Hepatocyte (in vitro differentiated cells): ENCODE results near the gene KRT20.

Experiments
- EZH2phosphoT487 ChIP-seq: fragments of 200-600 bp; sonication (generic); IDR thresholded peaks from one replicate; pipeline ENCODE4 v1.6.1; 2018; ENCODE audit warnings: antibody characterized with exemption, mild to moderate bottlenecking, low read depth, moderate library complexity; ENCODE audit not compliant: unreplicated experiment, severe bottlenecking
- TF ChIP-seq, protein P1 (sequence below): fragments of 200-600 bp; sonication (generic); IDR thresholded peaks from 2 replicates; pipeline ENCODE4 v1.5.1; 2016; ENCODE audit warnings: antibody characterized with exemption, mild to moderate bottlenecking; ENCODE audit not compliant: poor library complexity

- TF ChIP-seq, protein P1, sequence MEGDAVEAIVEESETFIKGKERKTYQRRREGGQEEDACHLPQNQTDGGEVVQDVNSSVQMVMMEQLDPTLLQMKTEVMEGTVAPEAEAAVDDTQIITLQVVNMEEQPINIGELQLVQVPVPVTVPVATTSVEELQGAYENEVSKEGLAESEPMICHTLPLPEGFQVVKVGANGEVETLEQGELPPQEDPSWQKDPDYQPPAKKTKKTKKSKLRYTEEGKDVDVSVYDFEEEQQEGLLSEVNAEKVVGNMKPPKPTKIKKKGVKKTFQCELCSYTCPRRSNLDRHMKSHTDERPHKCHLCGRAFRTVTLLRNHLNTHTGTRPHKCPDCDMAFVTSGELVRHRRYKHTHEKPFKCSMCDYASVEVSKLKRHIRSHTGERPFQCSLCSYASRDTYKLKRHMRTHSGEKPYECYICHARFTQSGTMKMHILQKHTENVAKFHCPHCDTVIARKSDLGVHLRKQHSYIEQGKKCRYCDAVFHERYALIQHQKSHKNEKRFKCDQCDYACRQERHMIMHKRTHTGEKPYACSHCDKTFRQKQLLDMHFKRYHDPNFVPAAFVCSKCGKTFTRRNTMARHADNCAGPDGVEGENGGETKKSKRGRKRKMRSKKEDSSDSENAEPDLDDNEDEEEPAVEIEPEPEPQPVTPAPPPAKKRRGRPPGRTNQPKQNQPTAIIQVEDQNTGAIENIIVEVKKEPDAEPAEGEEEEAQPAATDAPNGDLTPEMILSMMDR: no peak
- no peak for TF ChIP-seq EZH2phosphoT487
Measured at GRCh38 chr17:40905370-40905769, 20.3 kb upstream of the KRT20 start.
